GM23338 (cell line): ENCODE measurements around the gene PCDHGB1. TPM values are rescaled to one million over a fixed set of nuclear protein-coding genes. Genes with fewer than 3 reads are reported as not detected.

ENCODE experiments used
- ATAC-seq: fragments of 200-7000 bp; cut with Tn5 transposase; 3 replicates; pipeline ENCODE4 v1.9.1; 2020
- DNase-seq: peaks from one replicate; pipeline ENCODE4 v3.0.0-alpha.2; 2015; ENCODE audit warnings: low spot score
- H2AFZ ChIP-seq: fragments of 200-600 bp; sonication (generic); 2 replicates; pipeline ENCODE4 v1.8.0; 2016; ENCODE audit warnings: antibody characterized with exemption, mild to moderate bottlenecking, moderate library complexity
- H3F3A ChIP-seq: fragments of 200-600 bp; sonication (generic); replicated peaks from 2 replicates; pipeline ENCODE4 v1.8.0; 2017; ENCODE audit warnings: antibody characterized with exemption, mixed run types, low read depth
- H3K27ac ChIP-seq: fragments of 200-600 bp; sonication (generic); 2 replicates; pipeline ENCODE4 v1.6.1; 2016; ENCODE audit warnings: low read depth
- H3K27me3 ChIP-seq: fragments of 200-600 bp; sonication (generic); 2 replicates; pipeline ENCODE4 v1.8.0; 2016; ENCODE audit warnings: mild to moderate bottlenecking, mixed run types, moderate library complexity; ENCODE audit not compliant: insufficient read depth
- H3K36me3 ChIP-seq: fragments of 200-600 bp; sonication (generic); 2 replicates; pipeline ENCODE4 v1.8.0; 2016; ENCODE audit warnings: mild to moderate bottlenecking; ENCODE audit not compliant: insufficient read depth
- H3K4me1 ChIP-seq: fragments of 200-600 bp; sonication (generic); 2 replicates; pipeline ENCODE4 v1.8.0; 2016; ENCODE audit warnings: mild to moderate bottlenecking, moderate library complexity; ENCODE audit not compliant: insufficient read depth
- H3K4me2 ChIP-seq: fragments of 200-600 bp; sonication (generic); 2 replicates; pipeline ENCODE4 v1.7.1; 2017; ENCODE audit warnings: mixed run types
- H3K4me3 ChIP-seq: fragments of 200-600 bp; sonication (generic); 2 replicates; pipeline ENCODE4 v1.6.1; 2016; ENCODE audit warnings: mixed run types
- H3K79me2 ChIP-seq: fragments of 200-600 bp; sonication (generic); replicated peaks from 2 replicates; pipeline ENCODE4 v1.8.0; 2017; ENCODE audit warnings: mild to moderate bottlenecking; ENCODE audit not compliant: insufficient read depth
- H3K9me2 ChIP-seq: fragments of 200-600 bp; sonication (generic); 2 replicates; pipeline ENCODE4 v1.8.0; 2017; ENCODE audit not compliant: insufficient read depth
- H4K20me1 ChIP-seq: fragments of 200-600 bp; sonication (generic); replicated peaks from 2 replicates; pipeline ENCODE4 v1.8.0; 2017; ENCODE audit warnings: mild to moderate bottlenecking; ENCODE audit not compliant: insufficient read depth
- H3K27ac Mint-ChIP-seq: 2 replicates; pipeline ENCODE4 v1.8.0; 2020; ENCODE audit warnings: inconsistent platforms, mild to moderate bottlenecking, moderate library complexity, mixed read lengths
- H3K27me3 Mint-ChIP-seq: 3 replicates; pipeline ENCODE4 v1.8.0; 2022; ENCODE audit warnings: low read depth, mild to moderate bottlenecking, moderate library complexity, mixed read lengths, inconsistent platforms; ENCODE audit not compliant: insufficient read depth, poor library complexity
- H3K36me3 Mint-ChIP-seq: 3 replicates; pipeline ENCODE4 v1.8.0; 2021; ENCODE audit warnings: low read depth, mild to moderate bottlenecking, inconsistent platforms, moderate library complexity, mixed read lengths
- H3K4me1 Mint-ChIP-seq: 3 replicates; pipeline ENCODE4 v1.8.0; 2020; ENCODE audit warnings: mild to moderate bottlenecking, inconsistent platforms, mixed read lengths
- H3K4me3 Mint-ChIP-seq: 3 replicates; pipeline ENCODE4 v1.8.0; 2021; ENCODE audit warnings: moderate library complexity, mild to moderate bottlenecking, inconsistent platforms, mixed read lengths
- H3K9me3 Mint-ChIP-seq: 3 replicates; pipeline ENCODE4 v1.8.0; 2020; ENCODE audit warnings: moderate library complexity, mild to moderate bottlenecking, inconsistent platforms, mixed read lengths
- POLR2AphosphoS5 ChIP-seq: IDR thresholded peaks from 2 replicates; pipeline ENCODE4 v1.6.1; 2016; ENCODE audit warnings: antibody characterized with exemption, low read depth
- polyA plus RNA-seq: library from polyadenylated mRNA; unstranded; fragments of >200 nt; fragmentation: Nextera tagmentation; extraction: Ambion mirVana; gene quantifications from 2 replicates; pipeline ENCODE4 v1.2.1, GENCODE V29; 2016
- total RNA-seq: library from RNA; depleted of rRNA; stranded (reverse); fragments of >200 nt; shearing (Covaris generic); gene quantifications from 2 replicates; pipeline ENCODE4 v1.2.3, GENCODE V29; 2014
- TF ChIP-seq, protein P1 (sequence below): IDR thresholded peaks from 2 replicates; pipeline ENCODE4 v1.6.1; 2016; ENCODE audit warnings: antibody characterized with exemption
- TF ChIP-seq, protein P2 (sequence below), 2 experiments: fragments of 200-600 bp in 1 of 2; sonication (generic) in 1 of 2; conservative IDR thresholded peaks; 2 replicates each; pipeline versions ENCODE4 v1.5.1 to v1.6.1; 2016 to 2017; ENCODE audit warnings: antibody characterized with exemption in 2 of 2, low read depth in 2 of 2, mild to moderate bottlenecking in 2 of 2, moderate library complexity in 1 of 2
- TF ChIP-seq, protein P3 (sequence below): IDR thresholded peaks from one replicate; pipeline ENCODE4 v1.6.1; 2018; ENCODE audit warnings: antibody characterized with exemption; ENCODE audit not compliant: unreplicated experiment

Gene PCDHGB1
- total and polyA plus RNA-seq, 2 experiments from 2014 or later: 0.74 to 9.1 TPM

DNA sequence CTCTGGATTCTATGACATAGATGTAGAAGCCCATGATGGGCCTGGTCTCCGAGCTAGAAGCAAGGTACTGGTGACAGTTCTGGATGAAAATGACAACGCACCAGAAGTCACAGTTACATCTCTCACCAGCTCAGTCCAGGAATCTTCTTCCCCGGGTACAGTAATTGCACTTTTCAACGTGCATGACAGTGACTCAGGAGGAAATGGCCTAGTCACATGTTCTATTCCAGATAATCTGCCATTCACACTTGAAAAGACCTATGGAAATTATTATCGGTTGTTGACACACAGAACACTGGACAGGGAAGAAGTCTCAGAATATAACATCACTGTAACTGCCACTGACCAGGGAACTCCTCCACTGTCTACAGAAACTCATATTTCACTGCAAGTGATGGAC is 6.2 kb downstream of the PCDHGB1 start:
- Histone ChIP-seq H3K4me2 (no peak overlapping the region), H4K20me1 (no peaks in the 10 kb centered on the region), H3K79me2 (no peaks in the 10 kb centered on the region), H3K27me3 (no peaks in the 10 kb centered on the region), H3K27ac (no peak overlapping the region), H3K4me3 (no peak overlapping the region), H3K9me2 (no peaks in the 10 kb centered on the region), H3F3A (0 out of 2 replicates have a peak, but pooled peaks cover 3% of the 10 kb centered on the region), H3K36me3 (no peaks in the 10 kb centered on the region), H3K4me1 (no peaks in the 10 kb centered on the region), H2AFZ (no peak overlapping the region)
- no peak for DNase-seq
- TF ChIP-seq, protein P1, sequence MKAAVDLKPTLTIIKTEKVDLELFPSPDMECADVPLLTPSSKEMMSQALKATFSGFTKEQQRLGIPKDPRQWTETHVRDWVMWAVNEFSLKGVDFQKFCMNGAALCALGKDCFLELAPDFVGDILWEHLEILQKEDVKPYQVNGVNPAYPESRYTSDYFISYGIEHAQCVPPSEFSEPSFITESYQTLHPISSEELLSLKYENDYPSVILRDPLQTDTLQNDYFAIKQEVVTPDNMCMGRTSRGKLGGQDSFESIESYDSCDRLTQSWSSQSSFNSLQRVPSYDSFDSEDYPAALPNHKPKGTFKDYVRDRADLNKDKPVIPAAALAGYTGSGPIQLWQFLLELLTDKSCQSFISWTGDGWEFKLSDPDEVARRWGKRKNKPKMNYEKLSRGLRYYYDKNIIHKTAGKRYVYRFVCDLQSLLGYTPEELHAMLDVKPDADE: no peak
- TF ChIP-seq POLR2AphosphoS5: no peak
- peaks cover 5% of the 10 kb centered on the region for H3K4me1 Mint-ChIP-seq
- H3K27ac Mint-ChIP-seq: no peak overlapping the region
- H3K9me3 Mint-ChIP-seq: peaks cover 62% of the 10 kb centered on the region
- peaks cover 61% of the 10 kb centered on the region for H3K36me3 Mint-ChIP-seq
- no peak overlapping the region for H3K4me3 Mint-ChIP-seq
- peaks cover 9% of the 10 kb centered on the region for H3K27me3 Mint-ChIP-seq
- no peak for ATAC-seq

DNA sequence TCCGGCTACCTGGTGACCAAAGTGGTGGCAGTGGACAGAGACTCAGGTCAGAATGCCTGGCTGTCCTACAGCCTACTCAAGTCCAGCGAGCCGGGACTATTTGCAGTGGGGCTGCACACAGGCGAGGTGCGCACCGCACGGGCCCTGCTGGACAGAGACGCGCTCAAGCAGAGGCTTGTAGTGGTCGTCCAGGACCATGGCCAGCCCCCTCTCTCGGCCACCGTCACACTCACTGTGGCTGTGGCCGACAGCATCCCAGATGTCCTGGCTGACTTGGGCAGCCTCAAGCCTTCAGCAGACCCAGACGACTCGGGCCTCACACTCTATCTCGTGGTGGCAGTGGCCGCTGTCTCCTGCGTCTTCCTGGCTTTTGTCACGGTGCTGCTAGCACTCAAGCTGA is 7.1 kb downstream of the PCDHGB1 start:
- peaks cover 65% of the 10 kb centered on the region for H3K9me3 Mint-ChIP-seq
- TF ChIP-seq, protein P2, sequence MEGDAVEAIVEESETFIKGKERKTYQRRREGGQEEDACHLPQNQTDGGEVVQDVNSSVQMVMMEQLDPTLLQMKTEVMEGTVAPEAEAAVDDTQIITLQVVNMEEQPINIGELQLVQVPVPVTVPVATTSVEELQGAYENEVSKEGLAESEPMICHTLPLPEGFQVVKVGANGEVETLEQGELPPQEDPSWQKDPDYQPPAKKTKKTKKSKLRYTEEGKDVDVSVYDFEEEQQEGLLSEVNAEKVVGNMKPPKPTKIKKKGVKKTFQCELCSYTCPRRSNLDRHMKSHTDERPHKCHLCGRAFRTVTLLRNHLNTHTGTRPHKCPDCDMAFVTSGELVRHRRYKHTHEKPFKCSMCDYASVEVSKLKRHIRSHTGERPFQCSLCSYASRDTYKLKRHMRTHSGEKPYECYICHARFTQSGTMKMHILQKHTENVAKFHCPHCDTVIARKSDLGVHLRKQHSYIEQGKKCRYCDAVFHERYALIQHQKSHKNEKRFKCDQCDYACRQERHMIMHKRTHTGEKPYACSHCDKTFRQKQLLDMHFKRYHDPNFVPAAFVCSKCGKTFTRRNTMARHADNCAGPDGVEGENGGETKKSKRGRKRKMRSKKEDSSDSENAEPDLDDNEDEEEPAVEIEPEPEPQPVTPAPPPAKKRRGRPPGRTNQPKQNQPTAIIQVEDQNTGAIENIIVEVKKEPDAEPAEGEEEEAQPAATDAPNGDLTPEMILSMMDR (conservative IDR thresholded peaks at IDR 0.05; ENCODE audit: low read depth in 2 of 2): no peak
- TF ChIP-seq, protein P3, sequence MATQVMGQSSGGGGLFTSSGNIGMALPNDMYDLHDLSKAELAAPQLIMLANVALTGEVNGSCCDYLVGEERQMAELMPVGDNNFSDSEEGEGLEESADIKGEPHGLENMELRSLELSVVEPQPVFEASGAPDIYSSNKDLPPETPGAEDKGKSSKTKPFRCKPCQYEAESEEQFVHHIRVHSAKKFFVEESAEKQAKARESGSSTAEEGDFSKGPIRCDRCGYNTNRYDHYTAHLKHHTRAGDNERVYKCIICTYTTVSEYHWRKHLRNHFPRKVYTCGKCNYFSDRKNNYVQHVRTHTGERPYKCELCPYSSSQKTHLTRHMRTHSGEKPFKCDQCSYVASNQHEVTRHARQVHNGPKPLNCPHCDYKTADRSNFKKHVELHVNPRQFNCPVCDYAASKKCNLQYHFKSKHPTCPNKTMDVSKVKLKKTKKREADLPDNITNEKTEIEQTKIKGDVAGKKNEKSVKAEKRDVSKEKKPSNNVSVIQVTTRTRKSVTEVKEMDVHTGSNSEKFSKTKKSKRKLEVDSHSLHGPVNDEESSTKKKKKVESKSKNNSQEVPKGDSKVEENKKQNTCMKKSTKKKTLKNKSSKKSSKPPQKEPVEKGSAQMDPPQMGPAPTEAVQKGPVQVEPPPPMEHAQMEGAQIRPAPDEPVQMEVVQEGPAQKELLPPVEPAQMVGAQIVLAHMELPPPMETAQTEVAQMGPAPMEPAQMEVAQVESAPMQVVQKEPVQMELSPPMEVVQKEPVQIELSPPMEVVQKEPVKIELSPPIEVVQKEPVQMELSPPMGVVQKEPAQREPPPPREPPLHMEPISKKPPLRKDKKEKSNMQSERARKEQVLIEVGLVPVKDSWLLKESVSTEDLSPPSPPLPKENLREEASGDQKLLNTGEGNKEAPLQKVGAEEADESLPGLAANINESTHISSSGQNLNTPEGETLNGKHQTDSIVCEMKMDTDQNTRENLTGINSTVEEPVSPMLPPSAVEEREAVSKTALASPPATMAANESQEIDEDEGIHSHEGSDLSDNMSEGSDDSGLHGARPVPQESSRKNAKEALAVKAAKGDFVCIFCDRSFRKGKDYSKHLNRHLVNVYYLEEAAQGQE: peak; percentile 49
- no peak for ATAC-seq

More for the DNA sequence above, 7.1 kb downstream of the PCDHGB1 start:
- Histone ChIP-seq H4K20me1 (no peaks in the 10 kb centered on the region), H3K9me2 (no peaks in the 10 kb centered on the region), H3K79me2 (no peaks in the 10 kb centered on the region), H3K27ac (no peak overlapping the region), H3K36me3 (no peaks in the 10 kb centered on the region), H3K4me3 (no peak overlapping the region), H2AFZ (no peak overlapping the region), H3K4me1 (no peaks in the 10 kb centered on the region), H3F3A (0 out of 2 replicates have a peak, but pooled peaks cover 3% of the 10 kb centered on the region), H3K27me3 (no peaks in the 10 kb centered on the region), H3K4me2 (no peak overlapping the region)
- H3K27me3 Mint-ChIP-seq: peaks cover 11% of the 10 kb centered on the region
- peaks cover 5% of the 10 kb centered on the region for H3K4me1 Mint-ChIP-seq
- peaks cover 64% of the 10 kb centered on the region for H3K36me3 Mint-ChIP-seq
- H3K4me3 Mint-ChIP-seq: no peak overlapping the region
- no peak for DNase-seq
- H3K27ac Mint-ChIP-seq: no peak overlapping the region
